GM12872 (cell line): ENCODE results near the gene ACTG2.

ENCODE experiments used
- CTCF ChIP-seq: IDR thresholded peaks from 3 replicates; pipeline ENCODE4 v1.5.1; 2011; ENCODE audit warnings: low read depth, mild to moderate bottlenecking, low read length, moderate library complexity; ENCODE audit not compliant: insufficient read depth

ACTG2 gene

GRCh38 chr2:73892631-73893329 lies at the start of gene ACTG2:
TSS of gene ACTG2 (plus strand) at chr2:73893008. CDS start at chr2:73901312, 8,304 bp downstream.
- TF ChIP-seq CTCF, result no peak

- TF ChIP-seq CTCF, result no peak
Measured at GRCh38 chr2:73844087-73844486, 48.7 kb upstream of the ACTG2 start.

DNA sequence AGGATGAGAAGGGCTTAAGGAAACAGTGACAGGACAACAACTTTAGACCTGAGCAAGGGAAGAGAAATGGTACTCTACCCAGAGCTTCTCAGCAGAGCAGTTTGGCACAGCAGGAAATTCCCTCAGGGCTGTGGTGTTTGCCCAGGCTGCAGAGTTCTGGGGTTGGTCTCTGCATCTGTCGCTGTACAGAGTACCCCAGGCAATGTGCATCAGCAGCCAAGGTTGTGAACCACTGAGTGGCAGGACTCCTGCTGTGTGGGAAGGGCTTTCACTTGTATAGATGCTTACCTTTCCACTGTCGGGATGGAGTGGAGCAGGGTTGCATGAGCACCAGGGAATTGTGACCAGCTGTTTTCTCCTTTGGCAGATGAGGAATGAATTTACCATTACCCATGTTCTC lies 42.8 kb upstream of the ACTG2 start:
- no peak for TF ChIP-seq CTCF

GRCh38 chr2:73851274-73851673 lies 41.5 kb upstream of the ACTG2 start:
- peak; percentile 45; the same call in 2 of the 3 replicates for TF ChIP-seq CTCF

DNA sequence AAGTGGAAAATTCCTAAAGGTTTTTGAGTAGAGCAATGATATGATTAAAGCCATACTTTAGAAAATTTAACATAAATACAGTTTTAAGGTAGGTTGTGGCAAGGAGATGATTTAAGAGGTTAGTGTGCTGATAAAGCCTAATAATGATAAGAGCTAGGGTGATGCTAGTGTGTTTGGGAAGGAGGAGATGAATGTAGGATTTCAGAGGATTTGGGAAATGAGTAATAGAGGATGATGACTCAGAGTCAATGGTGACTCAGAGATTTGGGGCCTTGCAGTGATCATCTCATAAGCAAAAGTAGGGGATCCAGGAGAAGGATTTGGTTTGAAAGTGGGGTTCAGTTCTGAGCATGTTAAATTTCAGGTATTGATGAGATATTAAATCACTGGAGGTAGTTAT lies 40.8 kb upstream of the ACTG2 start:
- no peak for TF ChIP-seq CTCF

GRCh38 chr2:73855526-73855925 lies 37.3 kb upstream of the ACTG2 start:
- TF ChIP-seq CTCF, result no peak

- TF ChIP-seq CTCF, result no peak
Measured at GRCh38 chr2:73856214-73856613, 36.6 kb upstream of the ACTG2 start.
